ENCODE data around the gene NKX6-1.

NKX6-1 gene

GRCh38 chr4:84512277-84512676 lies 13.2 kb upstream of the NKX6-1 start:
- Histone ChIP-seq H3F3A (ENCODE audit: control insufficient read depth, insufficient read depth) (no peaks in the 10 kb centered on the region), H4K20me1 (ENCODE audit: control insufficient read depth, insufficient read depth, low read depth, low read length) (no peaks in the 10 kb centered on the region), H3K27ac (ENCODE audit: low read depth, low read length) (no peak overlapping the region), H3K9me3 (ENCODE audit: control insufficient read depth, insufficient read depth, low read length) (no peaks in the 10 kb centered on the region), H3K9me2 (replicated peaks; ENCODE audit: control insufficient read depth, low read length) (no peaks in the 10 kb centered on the region), H3K4me3 (ENCODE audit: low read length) (no peak overlapping the region), H3K36me3 (ENCODE audit: control insufficient read depth, low read length) (no peaks in the 10 kb centered on the region), H3K27me3 (ENCODE audit: control insufficient read depth, low read length) (peaks cover 2% of the 10 kb centered on the region; the same call in 1 of the 2 replicates), H3K4me1 (ENCODE audit: control insufficient read depth, low read length) (no peaks in the 10 kb centered on the region), H3K4me2 (ENCODE audit: low read length) (no peak overlapping the region), H3K79me2 (ENCODE audit: control insufficient read depth, low read length) (no peaks in the 10 kb centered on the region)
- TF ChIP-seq CTCF (IDR thresholded peaks at IDR 0.05; ENCODE audit: low read depth, low read length, poor library complexity, severe bottlenecking) (no peak), EZH2phosphoT487 (IDR thresholded peaks at IDR 0.05; ENCODE audit: borderline replicate concordance, low read length) (no peak)

- no peaks in the 10 kb centered on the region for H3K9me2 ChIP-seq (replicated peaks; ENCODE audit: control insufficient read depth, low read length)
- no peaks in the 10 kb centered on the region for H3K36me3 ChIP-seq (ENCODE audit: control insufficient read depth, low read length)
- no peaks in the 10 kb centered on the region for H3K79me2 ChIP-seq (ENCODE audit: control insufficient read depth, low read length)
- TF ChIP-seq CTCF (IDR thresholded peaks at IDR 0.05; ENCODE audit: low read depth, low read length, poor library complexity, severe bottlenecking), result no peak
- no peak for TF ChIP-seq EZH2phosphoT487 (IDR thresholded peaks at IDR 0.05; ENCODE audit: borderline replicate concordance, low read length)
- H3K9me3 ChIP-seq (ENCODE audit: control insufficient read depth, insufficient read depth, low read length), result no peaks in the 10 kb centered on the region
- H3F3A ChIP-seq (ENCODE audit: control insufficient read depth, insufficient read depth), result no peaks in the 10 kb centered on the region
- H3K27me3 ChIP-seq (ENCODE audit: control insufficient read depth, low read length), result peaks cover 2% of the 10 kb centered on the region; the same call in 1 of the 2 replicates
- no peaks in the 10 kb centered on the region for H3K4me1 ChIP-seq (ENCODE audit: control insufficient read depth, low read length)
- H3K4me3 ChIP-seq (ENCODE audit: low read length), result no peak overlapping the region
- no peak overlapping the region for H3K4me2 ChIP-seq (ENCODE audit: low read length)
- no peak overlapping the region for H3K27ac ChIP-seq (ENCODE audit: low read depth, low read length)
- no peaks in the 10 kb centered on the region for H4K20me1 ChIP-seq (ENCODE audit: control insufficient read depth, insufficient read depth, low read depth, low read length)
Observed at GRCh38 chr4:84511703-84512102, 12.6 kb upstream of the NKX6-1 start.

- no peaks in the 10 kb centered on the region for H3F3A ChIP-seq (ENCODE audit: control insufficient read depth, insufficient read depth)
- no peaks in the 10 kb centered on the region for H3K4me1 ChIP-seq (ENCODE audit: control insufficient read depth, low read length)
- no peak overlapping the region for H3K4me2 ChIP-seq (ENCODE audit: low read length)
- H3K9me3 ChIP-seq (ENCODE audit: control insufficient read depth, insufficient read depth, low read length), result no peaks in the 10 kb centered on the region
- H3K4me3 ChIP-seq (ENCODE audit: low read length), result no peak overlapping the region
- peaks cover 8% of the 10 kb centered on the region for H3K27me3 ChIP-seq (ENCODE audit: control insufficient read depth, low read length)
- no peaks in the 10 kb centered on the region for H3K9me2 ChIP-seq (replicated peaks; ENCODE audit: control insufficient read depth, low read length)
- no peak overlapping the region for H3K27ac ChIP-seq (ENCODE audit: low read depth, low read length)
- H3K36me3 ChIP-seq (ENCODE audit: control insufficient read depth, low read length), result no peaks in the 10 kb centered on the region
- no peaks in the 10 kb centered on the region for H4K20me1 ChIP-seq (ENCODE audit: control insufficient read depth, insufficient read depth, low read depth, low read length)
- TF ChIP-seq CTCF (IDR thresholded peaks at IDR 0.05; ENCODE audit: low read depth, low read length, poor library complexity, severe bottlenecking), result no peak
- TF ChIP-seq EZH2phosphoT487 (IDR thresholded peaks at IDR 0.05; ENCODE audit: borderline replicate concordance, low read length), result no peak
- no peaks in the 10 kb centered on the region for H3K79me2 ChIP-seq (ENCODE audit: control insufficient read depth, low read length)
Observed at GRCh38 chr4:84507941-84508340, 8.8 kb upstream of the NKX6-1 start.
